IMR-90 (cell line): ENCODE data around the gene PRTFDC1. TPM values are rescaled to one million over a fixed set of nuclear protein-coding genes. Genes with fewer than 3 reads are reported as not detected.

Experiments used
- ATAC-seq: fragments of 200-7000 bp; cut with Tn5 transposase; 2 replicates; pipeline ENCODE4 v1.9.1; 2020; ENCODE audit warnings: low read depth, mild to moderate bottlenecking, moderate library complexity
- Bru-seq: library from RNA; stranded (reverse); fragments of 400-500 nt; gene quantifications from one replicate; lab custom pipeline; 2021; lab: Mats Ljungman, UMichigan
- BruChase-seq, 2 experiments: library from RNA; stranded (reverse); fragments of 400-500 nt; gene quantifications; one replicate each; lab custom pipeline; 2021; lab: Mats Ljungman, UMichigan
- BruUV-seq: library from RNA; stranded (reverse); fragments of 400-500 nt; replicated peaks from 2 replicates; lab custom pipeline; 2021; lab: Mats Ljungman, UMichigan
- CTCF ChIA-PET: fragments of 300-600 bp; formaldehyde crosslinking; extraction: SDS; loops from one replicate; lab custom pipeline; 2021; ENCODE audit warnings: antibody characterized with exemption; lab: Yijun Ruan, JAX
- POLR2A ChIA-PET: fragments of 300-600 bp; sonication (Branson Sonifier 250); formaldehyde crosslinking; loops from one replicate; lab custom pipeline; 2022; ENCODE audit warnings: antibody characterized with exemption; ENCODE audit not compliant: unreplicated experiment; lab: Charles Lee
- DNase-seq: peaks from one replicate; pipeline ENCODE4 v3.0.0; 2013
- H2AFZ ChIP-seq: replicated peaks from 2 replicates; pipeline ENCODE3; 2013; ENCODE audit warnings: low read length, mild to moderate bottlenecking; ENCODE audit not compliant: poor library complexity
- H2AK5ac ChIP-seq: 2 replicates; pipeline ENCODE4 v1.6.1; 2013; ENCODE audit warnings: low read depth, low read length, inconsistent platforms
- H2AK9ac ChIP-seq: replicated peaks from 2 replicates; pipeline ENCODE3; 2013; ENCODE audit warnings: mild to moderate bottlenecking, low read depth, low read length, moderate library complexity; ENCODE audit not compliant: poor library complexity
- H2BK120ac ChIP-seq: 2 replicates; pipeline ENCODE4 v1.6.1; 2013; ENCODE audit warnings: low read depth, low read length, inconsistent platforms
- H2BK15ac ChIP-seq: 3 replicates; pipeline ENCODE4 v1.6.1; 2013; ENCODE audit warnings: low read depth, low read length, inconsistent platforms
- H2BK20ac ChIP-seq: 2 replicates; pipeline ENCODE4 v1.6.1; 2013; ENCODE audit warnings: low read depth, mild to moderate bottlenecking, inconsistent platforms, low read length, moderate library complexity
- H2BK5ac ChIP-seq: 2 replicates; pipeline ENCODE4 v1.6.1; 2013; ENCODE audit warnings: mild to moderate bottlenecking, low read depth, low read length, inconsistent platforms; ENCODE audit not compliant: poor library complexity, severe bottlenecking
- H3K14ac ChIP-seq: replicated peaks from 2 replicates; pipeline ENCODE4 v1.6.1; 2013; ENCODE audit warnings: low read depth, low read length, inconsistent platforms
- H3K18ac ChIP-seq: 2 replicates; pipeline ENCODE4 v1.6.1; 2013; ENCODE audit warnings: low read depth, low read length, control low read depth
- H3K23ac ChIP-seq: 2 replicates; pipeline ENCODE4 v1.6.1; 2013; ENCODE audit warnings: low read depth, low read length, inconsistent platforms
- H3K27ac ChIP-seq: 2 replicates; pipeline ENCODE4 v1.5.1; 2013; ENCODE audit warnings: mild to moderate bottlenecking, control low read depth, low read length; ENCODE audit not compliant: insufficient read depth
- H3K27me3 ChIP-seq: 2 replicates; pipeline ENCODE4 v1.6.1; 2013; ENCODE audit warnings: low read length; ENCODE audit not compliant: control insufficient read depth, insufficient read depth
- H3K36me3 ChIP-seq: 2 replicates; pipeline ENCODE4 v1.6.1; 2013; ENCODE audit warnings: low read length, mixed read lengths; ENCODE audit not compliant: control insufficient read depth, insufficient read depth
- H3K4ac ChIP-seq: 2 replicates; pipeline ENCODE4 v1.6.1; 2013; ENCODE audit warnings: low read depth, low read length, inconsistent platforms
- H3K4me1 ChIP-seq: 2 replicates; pipeline ENCODE4 v1.6.1; 2013; ENCODE audit warnings: low read length, mixed read lengths; ENCODE audit not compliant: control insufficient read depth, insufficient read depth
- H3K4me2 ChIP-seq: 2 replicates; pipeline ENCODE4 v1.6.1; 2013; ENCODE audit warnings: low read depth, mild to moderate bottlenecking, control low read depth, low read length, moderate library complexity
- H3K4me3 ChIP-seq: 2 replicates; pipeline ENCODE4 v1.5.1; 2013; ENCODE audit warnings: low read depth, mild to moderate bottlenecking, control low read depth, low read length, moderate library complexity; ENCODE audit not compliant: insufficient read depth
- H3K56ac ChIP-seq: 2 replicates; pipeline ENCODE4 v1.6.1; 2013; ENCODE audit warnings: low read length, inconsistent platforms; ENCODE audit not compliant: insufficient read depth; ENCODE audit errors: extremely low read depth
- H3K79me1 ChIP-seq, 2 experiments: 2 replicates each; pipeline ENCODE4 v1.6.1; 2013; ENCODE audit warnings: low read length in 2 of 2, inconsistent platforms in 1 of 2, low read depth in 1 of 2
- H3K9ac ChIP-seq: 2 replicates; pipeline ENCODE4 v1.6.1; 2013; ENCODE audit warnings: low read depth, low read length, control low read depth
- H3K9me1 ChIP-seq: 2 replicates; pipeline ENCODE4 v1.6.1; 2013; ENCODE audit warnings: low read length, inconsistent platforms; ENCODE audit not compliant: insufficient read depth
- H3K9me3 ChIP-seq: 2 replicates; pipeline ENCODE4 v1.6.1; 2013; ENCODE audit warnings: low read length; ENCODE audit not compliant: control insufficient read depth, insufficient read depth
- H4K20me1 ChIP-seq: 2 replicates; pipeline ENCODE4 v1.6.1; 2013; ENCODE audit warnings: low read length, inconsistent platforms; ENCODE audit not compliant: insufficient read depth
- H4K5ac ChIP-seq: 2 replicates; pipeline ENCODE4 v1.6.1; 2013; ENCODE audit warnings: mild to moderate bottlenecking, low read depth, low read length, control low read depth
- H4K8ac ChIP-seq, 2 experiments: 2 replicates each; pipeline ENCODE4 v1.6.1; 2013; ENCODE audit warnings: low read depth in 2 of 2, low read length in 2 of 2, control low read depth in 1 of 2, inconsistent platforms in 1 of 2
- H4K91ac ChIP-seq: 2 replicates; pipeline ENCODE4 v1.6.1; 2013; ENCODE audit warnings: low read depth, low read length, inconsistent platforms; ENCODE audit not compliant: insufficient read depth
- BHLHE40 ChIP-seq: fragments of 150-350 bp; IDR thresholded peaks from 2 replicates; pipeline ENCODE4 v1.6.1; 2016; ENCODE audit warnings: mild to moderate bottlenecking, low read depth, low read length
- CEBPB ChIP-seq: IDR thresholded peaks from 2 replicates; pipeline ENCODE4 v1.6.1; 2012; ENCODE audit warnings: low read depth, low read length, improper control_type of control experiment
- CHD1 ChIP-seq: IDR thresholded peaks from 2 replicates; pipeline ENCODE4 v1.6.1; 2012; ENCODE audit warnings: low read depth, low read length, improper control_type of control experiment
- ELK1 ChIP-seq: fragments of 150-350 bp; IDR thresholded peaks from 2 replicates; pipeline ENCODE4 v1.6.1; 2016; ENCODE audit warnings: low read depth, mild to moderate bottlenecking, low read length, moderate library complexity, borderline replicate concordance
- FOS ChIP-seq: fragments of 150-350 bp; IDR thresholded peaks from 2 replicates; pipeline ENCODE4 v1.6.1; 2016; ENCODE audit warnings: low read depth, low read length
- MAFK ChIP-seq: IDR thresholded peaks from 2 replicates; pipeline ENCODE4 v1.6.1; 2012; ENCODE audit warnings: low read depth, low read length, improper control_type of control experiment
- MXI1 ChIP-seq: IDR thresholded peaks from 2 replicates; pipeline ENCODE4 v1.6.1; 2012; ENCODE audit warnings: low read depth, mild to moderate bottlenecking, low read length, moderate library complexity, borderline replicate concordance
- POLR2A ChIP-seq: IDR thresholded peaks from 2 replicates; pipeline ENCODE4 v1.6.1; 2012; ENCODE audit warnings: mild to moderate bottlenecking, low read depth, low read length
- RAD21 ChIP-seq: IDR thresholded peaks from 2 replicates; pipeline ENCODE4 v1.6.1; 2012; ENCODE audit warnings: low read length, improper control_type of control experiment
- RCOR1 ChIP-seq: IDR thresholded peaks from 2 replicates; pipeline ENCODE4 v1.6.1; 2012; ENCODE audit warnings: mild to moderate bottlenecking, low read length, improper control_type of control experiment; ENCODE audit not compliant: insufficient replicate concordance
- SMC3 ChIP-seq: fragments of 150-350 bp; IDR thresholded peaks from 2 replicates; pipeline ENCODE4 v1.6.1; 2016; ENCODE audit warnings: low read depth, mild to moderate bottlenecking, antibody characterized with exemption, low read length, moderate library complexity
- WGBS, 2 experiments: methylation state at CpG; one replicate each; pipeline versions ENCODE4 v1.1.5 to v1.1.7; 2013; ENCODE audit warnings: missing lambda C conversion rate in 2 of 2; ENCODE audit not compliant: insufficient read length in 1 of 2; ENCODE audit errors: extremely low coverage in 2 of 2; 5-methylcytosine and 5-hydroxymethylcytosine counted together
- dilution Hi-C: fragments of 300-500 bp; cut with HindIII; formaldehyde crosslinking; loops from one replicate; pipeline ENCODE4 v1.14.3; 2018; ENCODE audit warnings: low sequenced_read_pairs; ENCODE audit not compliant: unreplicated experiment
- in situ Hi-C: fragments of 300-500 bp; cut with MboI; formaldehyde crosslinking; loops from 3 replicates; pipeline ENCODE4 v1.14.3; 2019; ENCODE audit warnings: low sequenced_read_pairs, inconsistent platforms, mixed read lengths
- intact Hi-C: fragments of 100-400 bp; cut with micrococcal nuclease; formaldehyde crosslinking; loops from 2 replicates; pipeline ENCODE4 v1.10.0; 2022
- long read RNA-seq: library from polyadenylated mRNA; unstranded; transcript quantifications from one replicate; pipeline ENCODE4 v2.0.0, GENCODE V29; 2021; ENCODE audit not compliant: unreplicated experiment
- polyA plus RNA-seq, 3 experiments: library from polyadenylated mRNA; depleted of rRNA; stranded (reverse); fragments of >200 nt; gene quantifications; 2 replicates each; pipeline ENCODE4 v1.2.3, GENCODE V29; 2012; ENCODE audit warnings: low replicate concordance in 1 of 3
- total RNA-seq: library from RNA; depleted of rRNA; stranded (reverse); fragments of >200 nt; gene quantifications from 2 replicates; pipeline ENCODE4 v1.2.3, GENCODE V29; 2012; rRNA removed
- TF ChIP-seq, protein P1 (sequence below): conservative IDR thresholded peaks from 2 replicates; pipeline ENCODE4 v1.5.1; 2012; ENCODE audit warnings: mild to moderate bottlenecking, low read depth, low read length, improper control_type of control experiment

PRTFDC1 gene
- total RNA-seq (17.9 and 24.2 TPM in 2 replicates), polyA plus RNA-seq (2012; rRNA removed) (11.9 and 12.3 TPM in 2 replicates), Bru-seq, nascent RNA (percentile 54 among the genes with signal in this experiment), BruChase-seq, experiment 1, labeled RNA remaining after a 6-hour chase (percentile 60 among the genes with signal in this experiment), BruChase-seq, experiment 2, labeled RNA remaining after a 2-hour chase (percentile 54 among the genes with signal in this experiment)
- polyA plus RNA-seq (2012; cell fraction: cytosol; rRNA removed): 2.3 and 2.7 TPM in 2 replicates
- 1.1 and 12.1 TPM in 2 replicates for polyA plus RNA-seq (2012; cell fraction: nucleus; rRNA removed; ENCODE audit: low replicate concordance)
- long read RNA-seq, partial matches to known transcripts: 2 of 4 reads
- long read RNA-seq, other reads (novel, unspliced or antisense): 1 of 4 reads

DNA sequence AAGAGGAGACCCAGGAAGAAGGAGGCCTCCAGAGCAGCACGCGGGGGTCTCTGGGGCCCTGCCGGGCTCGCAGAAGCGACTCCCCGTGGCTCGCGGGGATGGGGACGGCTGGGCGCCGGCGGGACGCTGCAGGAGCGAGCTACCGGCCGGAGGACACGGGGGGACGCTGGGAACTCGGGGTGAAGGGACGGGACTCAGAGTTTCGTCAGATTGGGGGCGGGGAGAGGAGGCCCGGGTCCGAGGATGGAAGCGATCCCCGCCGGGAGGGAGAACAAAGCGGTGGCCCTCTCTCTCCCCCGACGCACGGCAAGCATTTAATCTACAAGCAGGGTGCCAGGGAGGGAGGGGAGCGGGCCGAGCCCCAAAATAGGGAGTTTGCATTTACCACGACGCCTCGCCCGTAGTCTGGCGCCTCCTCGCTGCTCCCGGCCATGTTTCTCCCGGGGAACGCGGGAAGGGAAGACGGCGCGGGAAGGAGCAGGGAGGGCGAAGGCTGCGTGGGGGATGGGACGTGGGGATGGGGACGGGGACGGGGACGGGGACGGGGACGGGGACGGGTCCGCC lies at the start of gene PRTFDC1:
PRTFDC1 (minus strand) TSS at position 464 of the 564 bp plus-strand sequence; CDS start at position 433, 31 bp downstream.
- Histone ChIP-seq H3K4me1 (peaks cover 27% of the 10 kb centered on the region), H4K5ac (peak within 1 kb of the TSS; percentile 93), H3K79me1 (peaks cover 6 to 31% of the 10 kb centered on the region in 2 experiments; a peak in 3 of 4 replicates), H2BK15ac (peak within 1 kb of the TSS; percentile 61; the same call in 2 of the 3 replicates), H3K4me3 (peak within 1 kb of the TSS; percentile 41), H2AK9ac (peak within 1 kb of the TSS; percentile 97), H3K18ac (peak within 1 kb of the TSS; percentile 87), H2AFZ (peak within 1 kb of the TSS; percentile 96), H3K9me3 (no peaks in the 10 kb centered on the region), H3K36me3 (no peaks in the 10 kb centered on the region), H4K20me1 (no peaks in the 10 kb centered on the region), H2BK5ac (peak within 1 kb of the TSS; percentile 56), H4K8ac (peak within 1 kb of the TSS; percentile 93 to 97), H3K4me2 (peak within 1 kb of the TSS; percentile 83), H2BK20ac (peak within 1 kb of the TSS; percentile 71), H4K91ac (peak within 1 kb of the TSS; percentile 97), H3K56ac (peak within 1 kb of the TSS; percentile 62), H2AK5ac (peak within 1 kb of the TSS; percentile 67), H2BK120ac (peak within 1 kb of the TSS; percentile 95), H3K9me1 (peaks cover 12% of the 10 kb centered on the region), H3K4ac (peak within 1 kb of the TSS; percentile 94), H3K27ac (peak within 1 kb of the TSS; percentile 84), H3K23ac (peak within 1 kb of the TSS; percentile 87), H3K9ac (peak within 1 kb of the TSS; percentile 84), H3K14ac (peak within 1 kb of the TSS; percentile 96), H3K27me3 (no peaks in the 10 kb centered on the region)
- ATAC-seq (peak; percentile 66), DNase-seq (no peak)
- no TSS peak for BruUV-seq
- ChIA-PET POLR2A (interaction anchor here (0.6 kb wide), 1 partner anchor 304 kb away, joined by 3 read pairs; no protein-coding TSS in a partner anchor), CTCF (interaction anchor here (0.6 kb wide), 1 partner anchor 34 kb away, joined by 3 read pairs; no protein-coding TSS in a partner anchor)
- dilution Hi-C loops: no loop called here
- in situ Hi-C loops: loop anchor here (25.0 kb wide), 1 partner anchor 240 kb away; the partner anchor contains the start of gene ARHGAP21
- intact Hi-C loops: loop anchor here (2.0 to 5.0 kb wide), 2 partner anchors 60 to 227 kb away; no protein-coding TSS in a partner anchor
- WGBS, 2 experiments: 0% methylated on average over 5 of the region's 56 CpGs; no CpG with 5 or more reads in 1 of the 2 experiments
- TF ChIP-seq POLR2A (no peak), FOS (no peak), CHD1 (no peak), MAFK (no peak), ELK1 (no peak), MXI1 (no peak), CEBPB (no peak), RAD21 (no peak), BHLHE40 (no peak), RCOR1 (no peak), SMC3 (no peak)
- TF ChIP-seq, protein P1, sequence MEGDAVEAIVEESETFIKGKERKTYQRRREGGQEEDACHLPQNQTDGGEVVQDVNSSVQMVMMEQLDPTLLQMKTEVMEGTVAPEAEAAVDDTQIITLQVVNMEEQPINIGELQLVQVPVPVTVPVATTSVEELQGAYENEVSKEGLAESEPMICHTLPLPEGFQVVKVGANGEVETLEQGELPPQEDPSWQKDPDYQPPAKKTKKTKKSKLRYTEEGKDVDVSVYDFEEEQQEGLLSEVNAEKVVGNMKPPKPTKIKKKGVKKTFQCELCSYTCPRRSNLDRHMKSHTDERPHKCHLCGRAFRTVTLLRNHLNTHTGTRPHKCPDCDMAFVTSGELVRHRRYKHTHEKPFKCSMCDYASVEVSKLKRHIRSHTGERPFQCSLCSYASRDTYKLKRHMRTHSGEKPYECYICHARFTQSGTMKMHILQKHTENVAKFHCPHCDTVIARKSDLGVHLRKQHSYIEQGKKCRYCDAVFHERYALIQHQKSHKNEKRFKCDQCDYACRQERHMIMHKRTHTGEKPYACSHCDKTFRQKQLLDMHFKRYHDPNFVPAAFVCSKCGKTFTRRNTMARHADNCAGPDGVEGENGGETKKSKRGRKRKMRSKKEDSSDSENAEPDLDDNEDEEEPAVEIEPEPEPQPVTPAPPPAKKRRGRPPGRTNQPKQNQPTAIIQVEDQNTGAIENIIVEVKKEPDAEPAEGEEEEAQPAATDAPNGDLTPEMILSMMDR: no peak
